Stimulated activated CD4-positive, alpha-beta T cell treated with anti-CD3 and anti-CD28 coated beads, Interleukin-1b, Interleukin-23, amount 100 ng/mL, for 1 hour (primary cell): ENCODE measurements around the gene A2M.

Source experiments
- DNase-seq, 2 donors: peaks; one replicate each; pipeline ENCODE4 v3.0.0-alpha.2; 2020; ENCODE audit warnings: low read depth in 2 of 2

The A2M gene

DNA sequence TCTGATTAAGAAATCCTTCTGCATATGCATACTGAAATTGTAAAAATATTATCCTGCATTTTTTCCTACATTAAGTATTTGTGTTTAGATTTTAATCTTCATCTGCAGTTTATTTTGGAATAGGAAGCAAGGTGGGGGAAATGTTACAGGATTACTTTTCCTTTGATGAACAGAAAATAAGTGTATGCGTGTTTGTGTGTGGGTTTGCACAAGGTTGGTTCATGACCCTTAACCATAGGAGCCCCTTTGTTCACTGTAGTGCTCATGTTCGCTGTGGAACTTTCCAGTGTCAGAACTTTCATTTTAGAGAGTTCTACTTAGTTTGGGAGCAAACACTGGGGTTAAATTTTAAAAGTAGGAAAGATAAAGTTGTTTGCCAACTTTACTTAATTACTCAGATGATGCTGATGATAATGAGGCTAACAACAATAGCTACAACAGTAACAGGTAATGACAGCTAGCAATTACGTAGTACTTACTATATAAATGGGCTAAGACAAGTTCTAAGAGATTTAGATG lies 6.4 kb upstream of the A2M start:
- DNase-seq, result no peak

DNA sequence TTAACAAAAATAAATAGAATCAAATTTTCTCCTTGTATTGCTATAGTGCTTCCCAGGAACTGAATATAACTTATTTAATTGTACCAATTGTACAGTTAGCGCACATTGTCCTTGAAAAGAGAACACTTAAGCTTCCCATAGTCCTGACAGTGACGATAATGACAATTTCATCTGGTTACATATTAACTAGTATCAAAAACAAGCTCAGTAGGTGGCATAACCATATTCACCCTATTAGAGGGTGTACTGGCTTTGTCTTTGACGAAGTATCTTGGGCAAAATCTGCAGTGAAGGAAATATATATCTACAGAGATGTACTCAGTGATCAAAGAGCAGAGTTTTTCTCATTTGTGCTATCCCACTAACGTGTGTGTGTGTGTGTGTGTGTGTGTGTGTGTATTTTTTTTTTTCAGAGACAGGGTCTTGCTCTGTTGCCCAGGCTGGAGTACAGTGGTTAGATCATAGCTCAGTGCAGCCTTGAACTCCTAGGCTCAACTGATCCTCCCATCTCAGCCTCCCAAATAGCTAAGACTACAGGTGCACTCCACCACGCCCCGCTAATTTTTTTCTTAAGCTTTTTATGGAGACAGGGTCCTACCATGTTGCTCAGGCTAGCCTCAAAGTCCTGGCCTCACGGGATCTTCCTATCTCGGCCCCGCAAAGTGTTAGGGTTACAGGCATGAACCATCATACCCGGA lies 4.9 kb upstream of the A2M start:
- no peak for DNase-seq

DNA sequence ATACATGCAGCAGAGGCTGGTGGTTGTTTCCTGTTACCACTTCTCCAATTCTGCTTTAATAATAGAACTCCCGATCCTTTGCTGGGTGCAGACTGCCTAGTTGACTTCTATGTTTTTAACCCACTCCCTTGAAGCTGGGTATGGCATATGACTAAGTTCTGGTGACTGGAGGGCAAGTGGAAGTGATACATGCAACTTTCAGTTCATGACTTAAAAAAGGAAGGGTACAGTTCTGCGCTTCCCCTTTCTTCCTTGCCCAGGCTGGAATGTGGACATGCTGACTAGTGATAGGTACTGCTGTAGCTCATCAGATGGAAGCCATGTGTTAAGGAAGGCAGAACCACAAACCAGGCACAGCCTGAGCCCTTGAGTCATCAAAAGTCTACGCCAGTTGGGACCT lies 2.4 kb upstream of the A2M start:
- no peak for DNase-seq

DNA sequence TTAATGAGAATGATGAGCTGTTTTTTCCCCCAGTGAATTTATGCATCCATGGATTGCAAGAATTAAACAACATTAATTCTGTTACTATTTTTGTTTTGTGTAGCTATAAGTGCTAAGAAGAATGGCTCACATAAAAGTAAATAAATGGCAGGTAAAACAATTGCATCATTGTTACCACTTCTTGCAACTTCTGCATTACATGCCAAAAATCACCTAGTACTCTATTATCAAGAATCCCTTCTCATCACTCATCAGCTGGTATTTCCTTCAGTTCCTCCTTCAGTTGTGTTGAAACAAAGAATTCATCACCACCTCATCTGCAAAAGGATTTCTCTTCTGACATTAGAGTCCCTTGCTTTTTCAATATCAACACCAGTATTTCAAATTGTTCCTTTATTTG lies 773 bp downstream of the A2M start:
- DNase-seq, result no peak

DNA sequence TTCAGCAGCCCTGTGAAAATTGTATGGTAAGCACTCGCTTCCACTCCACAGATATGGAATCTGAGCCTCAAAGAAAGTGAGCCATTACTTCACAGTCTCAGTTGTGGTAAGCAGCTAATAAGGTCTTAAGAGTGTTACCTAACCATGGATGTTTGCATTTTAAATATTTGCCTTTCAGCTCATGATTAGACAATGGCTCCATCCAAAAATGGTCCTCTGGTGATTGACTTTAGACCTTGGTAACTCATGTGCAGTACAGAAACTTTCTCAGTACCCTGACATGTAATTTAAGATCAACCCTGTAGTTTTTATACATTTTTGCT lies 1.8 kb downstream of the A2M start:
- no peak for DNase-seq

DNA sequence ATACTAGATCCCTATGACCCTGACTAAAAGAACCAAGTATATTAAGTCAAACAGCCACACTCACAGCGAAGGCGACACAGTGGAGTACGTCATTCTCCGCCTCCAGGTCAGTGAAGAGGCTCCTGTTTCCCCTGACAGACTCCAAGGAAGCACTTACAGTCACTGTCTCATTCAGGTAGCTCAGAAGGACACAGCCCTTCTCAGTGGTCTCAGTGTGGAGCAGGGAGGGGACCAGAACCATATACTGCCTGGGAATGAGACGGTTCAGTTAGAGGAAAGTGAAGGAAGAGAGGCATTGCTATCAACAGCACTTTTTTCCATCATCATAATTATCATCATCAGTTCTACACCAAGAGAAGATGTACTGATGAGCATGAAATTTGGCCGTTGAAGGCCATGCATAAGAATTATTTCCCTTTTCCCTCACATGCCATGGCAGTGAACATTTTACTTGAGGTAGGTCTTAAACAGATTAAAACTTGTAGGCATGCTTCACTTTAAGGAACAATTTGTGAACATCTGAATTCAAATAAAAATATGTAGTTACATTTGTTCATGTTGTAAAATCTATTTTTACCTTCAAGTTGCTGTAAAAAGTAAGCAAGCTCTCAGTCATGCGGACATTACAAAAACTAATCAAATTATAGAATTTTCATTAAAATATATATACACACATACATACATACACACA lies 2.3 kb downstream of the A2M start:
- no peak for DNase-seq

DNA sequence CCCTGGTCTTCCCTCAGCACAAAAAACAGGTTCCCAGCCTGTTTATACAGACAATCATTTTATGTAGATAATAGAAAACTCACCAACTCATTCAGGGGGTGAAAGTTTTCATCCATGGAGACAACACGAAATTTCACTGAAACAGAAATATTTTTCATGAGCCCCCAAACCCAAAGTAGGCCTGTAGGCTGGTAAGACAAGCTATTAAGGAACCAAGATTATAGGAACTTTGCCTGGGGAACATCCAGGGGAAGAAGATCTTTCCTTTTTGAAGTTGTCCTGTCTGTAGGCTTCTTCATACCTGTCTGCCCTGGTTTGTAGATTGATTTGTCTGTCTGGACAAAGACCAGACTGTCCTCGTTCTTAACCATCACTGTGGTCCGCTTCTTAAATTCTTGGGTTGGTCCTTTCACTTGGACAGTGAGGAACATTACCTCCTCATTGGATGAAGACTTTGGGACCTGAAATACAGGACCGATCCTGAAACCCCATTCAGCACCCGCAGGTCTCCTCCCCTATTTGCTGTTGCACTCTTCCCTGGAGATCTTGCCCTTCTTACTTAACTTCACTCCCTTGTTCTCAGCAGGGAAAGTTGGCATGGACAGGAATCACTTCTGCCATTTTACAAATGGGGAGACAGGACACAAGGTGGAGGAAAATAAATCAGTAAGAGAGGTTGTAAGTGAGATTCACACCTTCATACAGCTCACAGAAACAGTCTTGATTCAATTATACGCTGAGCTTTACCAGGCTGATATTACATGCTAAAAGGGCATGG lies 3.5 kb downstream of the A2M start:
- no peak for DNase-seq

DNA sequence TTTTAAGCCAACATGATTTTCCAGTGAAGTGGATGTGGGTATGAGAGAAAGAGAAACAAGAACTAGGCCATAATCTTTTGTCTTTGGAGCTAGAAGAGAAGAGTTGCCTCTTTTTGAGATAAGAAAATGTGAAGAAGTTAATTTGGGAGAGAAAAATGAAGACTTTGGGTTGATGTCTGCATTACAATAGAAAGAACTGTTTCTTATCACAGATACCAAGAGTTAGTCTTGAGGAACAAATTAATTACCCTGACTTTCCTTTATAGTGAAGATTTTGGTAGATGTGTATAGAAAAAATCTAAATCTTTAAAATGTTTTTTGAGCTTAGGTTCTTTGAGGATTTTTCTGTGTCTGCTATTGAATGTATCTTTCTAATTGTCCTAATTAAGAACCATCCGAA lies 4.2 kb downstream of the A2M start:
- no peak for DNase-seq

DNA sequence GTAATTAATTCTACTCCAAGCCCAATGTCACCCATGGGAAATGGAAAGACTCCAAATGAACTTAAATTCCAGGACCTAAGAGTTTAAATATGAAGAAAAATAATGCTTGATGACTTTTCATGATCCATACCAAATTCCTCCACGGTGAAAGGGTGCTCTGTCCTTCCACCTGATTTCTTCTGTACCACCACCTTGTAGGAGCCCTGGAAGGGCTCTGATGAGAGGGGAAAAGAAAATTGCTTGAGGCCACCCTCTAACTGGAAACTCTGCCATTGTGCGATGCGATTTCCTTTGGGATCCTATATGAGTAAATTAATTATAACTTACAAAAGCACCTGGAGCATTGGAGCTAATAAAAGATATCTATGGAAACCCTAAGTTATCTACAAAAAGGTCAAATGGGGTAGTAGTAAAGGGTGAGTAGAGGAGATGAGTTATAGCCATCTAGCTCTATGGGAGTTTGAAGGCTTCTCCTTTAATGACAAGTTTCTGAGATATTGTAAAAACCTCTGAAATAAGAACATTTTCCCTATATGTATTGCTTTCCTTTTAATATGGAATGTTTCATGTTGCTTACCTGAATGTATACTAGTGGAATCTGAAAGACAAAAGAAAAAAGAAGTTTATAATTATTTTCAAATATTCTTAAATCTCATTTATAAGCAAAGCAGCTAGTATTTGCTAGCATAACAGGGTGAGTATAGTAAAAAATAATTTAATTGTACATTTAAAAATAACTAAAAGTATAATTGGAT lies 5.8 kb downstream of the A2M start:
- no peak for DNase-seq

DNA sequence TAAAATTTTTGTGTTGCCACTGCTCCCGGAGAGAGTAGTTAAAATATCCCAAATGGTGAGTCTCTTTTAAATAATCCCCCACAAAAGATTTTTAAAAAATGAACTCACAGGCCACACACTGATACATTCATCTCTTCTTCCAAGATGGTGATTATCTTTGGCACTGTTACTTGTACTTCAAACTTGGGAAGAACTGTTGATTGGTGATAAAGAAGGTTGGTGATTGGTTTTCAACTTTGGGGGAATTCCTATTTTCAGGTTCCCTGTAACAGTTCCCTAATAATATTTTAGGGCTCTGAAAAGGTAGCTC lies 6.6 kb downstream of the A2M start:
- DNase-seq, result no peak

DNA sequence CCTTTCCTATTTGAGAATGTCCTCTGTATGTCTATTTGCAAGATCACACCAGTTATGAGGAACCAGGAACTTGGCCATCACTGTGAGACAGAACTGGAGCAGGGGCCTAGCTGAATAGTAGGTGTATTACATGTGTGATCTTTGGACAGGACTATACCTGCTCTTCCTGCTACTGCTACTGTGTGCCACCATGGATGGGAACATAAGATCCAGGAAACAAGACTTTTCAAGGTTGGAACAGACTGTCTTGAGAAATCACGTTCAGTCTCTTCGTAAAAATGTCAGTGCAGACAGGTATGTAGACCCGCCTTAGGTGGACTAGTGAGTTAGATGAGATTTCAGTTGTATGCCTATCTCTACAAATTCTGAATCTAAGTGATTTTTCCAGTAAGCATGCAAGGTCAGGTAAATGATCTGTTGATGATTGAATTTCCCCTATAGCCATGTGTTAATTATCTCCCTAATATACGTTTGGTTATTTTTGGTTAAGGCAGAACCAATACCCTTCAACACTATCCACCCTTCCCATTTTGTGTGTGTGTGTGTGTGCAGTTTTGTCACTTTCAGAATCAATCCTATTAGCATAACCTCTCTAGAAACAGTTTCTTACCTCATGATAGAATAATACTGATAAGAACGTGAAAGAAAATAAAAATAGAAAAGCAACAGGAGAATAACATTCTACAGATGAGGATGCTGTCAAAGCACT lies 7.1 kb downstream of the A2M start:
- no peak for DNase-seq

DNA sequence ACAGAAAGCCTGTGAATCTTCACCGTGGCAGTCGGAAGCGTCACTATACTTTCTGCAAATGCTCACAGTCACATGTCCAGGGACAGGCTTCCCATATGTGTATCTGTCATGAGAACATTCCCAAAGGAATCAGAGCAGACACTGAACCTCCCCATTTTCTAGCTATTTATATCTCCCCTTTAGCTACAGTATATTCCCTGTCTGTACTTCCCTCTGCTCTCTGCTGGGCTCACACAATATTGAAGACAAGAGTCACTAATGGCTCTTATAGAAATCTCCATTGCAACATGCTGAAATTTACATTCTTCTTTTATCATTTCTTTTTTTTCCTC lies 8.2 kb downstream of the A2M start:
- DNase-seq, result no peak

DNA sequence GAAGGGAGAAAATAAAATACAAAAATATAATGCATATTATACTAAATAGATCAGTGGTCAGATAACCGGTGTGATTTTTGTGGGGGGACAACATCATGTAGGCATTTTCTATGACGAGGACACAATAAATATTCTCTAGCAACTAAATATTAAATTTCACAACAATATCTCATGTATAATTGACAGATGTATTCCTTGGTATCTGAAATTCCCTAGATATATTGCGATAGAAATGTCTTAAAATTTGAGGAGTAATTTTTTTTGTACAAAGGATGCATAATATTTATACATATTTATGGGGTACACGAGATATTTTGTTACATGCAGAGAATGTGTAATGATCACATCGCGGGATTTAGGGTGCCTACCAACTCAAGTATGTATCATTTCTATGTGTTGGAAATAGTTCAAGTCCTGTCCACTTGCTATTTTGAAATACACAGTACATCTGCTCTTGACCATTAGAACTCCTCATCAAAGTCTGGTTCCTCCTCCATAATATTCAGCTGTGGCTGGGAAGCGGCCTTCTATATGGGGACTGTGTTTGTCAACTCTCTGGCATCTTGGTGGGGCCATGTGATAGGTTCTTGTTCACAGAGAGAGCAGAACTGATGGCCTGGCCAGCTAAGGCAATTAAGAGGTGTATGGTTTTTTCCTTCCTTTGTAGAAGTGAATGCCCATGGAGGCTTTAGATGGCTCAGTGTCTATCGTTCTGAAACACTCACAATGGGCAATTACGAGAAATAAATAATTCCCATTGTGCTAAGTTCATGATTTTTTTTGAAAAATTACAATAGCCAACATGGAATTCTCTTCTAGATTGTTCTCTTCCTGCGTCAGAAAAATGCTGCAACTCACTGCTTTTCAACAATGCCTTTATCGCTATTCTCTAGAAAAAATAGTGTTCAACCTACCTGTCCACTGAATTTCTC lies 8.8 kb downstream of the A2M start:
- DNase-seq, result no peak

DNA sequence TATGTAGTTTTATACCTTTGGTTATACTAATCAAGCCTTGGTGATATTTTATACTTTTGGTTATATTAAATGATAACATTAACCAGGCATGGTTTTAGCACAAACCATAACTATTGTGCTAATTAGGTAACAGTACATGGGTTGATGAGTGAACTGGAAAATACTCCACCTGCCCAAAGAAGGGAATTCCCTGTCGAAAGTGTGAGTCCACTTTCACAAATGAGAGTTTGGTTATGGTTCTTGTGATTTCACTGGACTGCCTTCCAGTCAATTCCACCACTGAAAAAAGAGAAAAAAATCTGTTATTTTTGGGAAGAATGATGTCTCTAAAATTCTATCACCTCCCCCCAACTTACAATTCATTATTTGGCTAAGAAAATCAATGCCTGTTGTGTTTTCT lies 9.7 kb downstream of the A2M start:
- DNase-seq, result no peak

DNA sequence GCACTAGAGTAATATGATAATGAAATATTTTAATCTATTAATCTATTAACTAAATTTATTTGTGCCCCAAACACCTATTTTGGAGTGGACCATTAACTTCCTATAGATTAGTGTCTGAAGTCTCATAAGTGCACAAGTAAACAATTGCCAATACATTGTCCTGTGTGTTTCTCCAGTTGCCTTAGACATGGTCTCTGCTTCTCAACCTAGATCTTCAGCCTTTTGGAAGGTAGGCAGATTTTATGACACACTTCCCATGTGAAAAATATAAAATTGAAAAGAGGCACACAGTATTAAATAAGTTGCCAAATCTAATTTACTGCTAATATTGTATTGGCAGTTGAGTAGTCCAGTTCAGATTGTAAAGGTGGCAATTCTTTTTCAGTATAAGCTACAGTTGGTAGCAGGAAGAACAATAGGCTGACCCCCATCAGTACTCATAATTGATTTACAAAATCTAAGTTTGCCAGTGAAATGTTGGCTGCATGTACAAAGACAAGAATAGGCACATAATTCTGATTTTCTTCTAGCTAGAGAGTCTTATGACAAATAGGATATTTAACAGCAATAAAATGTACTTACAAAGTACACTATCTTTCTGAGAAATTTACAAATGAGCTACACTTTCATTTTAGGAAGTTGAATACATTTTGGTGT lies 10.8 kb downstream of the A2M start:
- DNase-seq, result no peak

DNA sequence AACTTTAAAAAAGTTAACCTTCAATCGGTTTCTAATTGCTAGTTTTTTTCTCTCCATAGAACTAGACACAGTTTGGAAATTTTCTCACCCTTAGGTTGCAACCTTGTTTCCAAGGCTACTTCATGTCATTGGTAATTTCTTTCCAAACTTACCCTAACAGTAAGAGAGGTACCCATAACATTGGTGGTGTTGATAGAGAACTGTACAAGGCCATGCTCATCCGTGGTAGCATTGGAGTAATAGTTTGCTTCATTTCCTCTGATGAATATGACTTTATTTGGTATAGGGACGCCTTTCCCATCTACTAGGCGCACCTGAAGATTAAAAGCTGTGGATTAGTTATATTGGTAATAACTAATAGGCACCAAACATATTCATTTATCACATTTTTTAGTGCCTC lies 11.6 kb downstream of the A2M start:
- DNase-seq, result no peak

DNA sequence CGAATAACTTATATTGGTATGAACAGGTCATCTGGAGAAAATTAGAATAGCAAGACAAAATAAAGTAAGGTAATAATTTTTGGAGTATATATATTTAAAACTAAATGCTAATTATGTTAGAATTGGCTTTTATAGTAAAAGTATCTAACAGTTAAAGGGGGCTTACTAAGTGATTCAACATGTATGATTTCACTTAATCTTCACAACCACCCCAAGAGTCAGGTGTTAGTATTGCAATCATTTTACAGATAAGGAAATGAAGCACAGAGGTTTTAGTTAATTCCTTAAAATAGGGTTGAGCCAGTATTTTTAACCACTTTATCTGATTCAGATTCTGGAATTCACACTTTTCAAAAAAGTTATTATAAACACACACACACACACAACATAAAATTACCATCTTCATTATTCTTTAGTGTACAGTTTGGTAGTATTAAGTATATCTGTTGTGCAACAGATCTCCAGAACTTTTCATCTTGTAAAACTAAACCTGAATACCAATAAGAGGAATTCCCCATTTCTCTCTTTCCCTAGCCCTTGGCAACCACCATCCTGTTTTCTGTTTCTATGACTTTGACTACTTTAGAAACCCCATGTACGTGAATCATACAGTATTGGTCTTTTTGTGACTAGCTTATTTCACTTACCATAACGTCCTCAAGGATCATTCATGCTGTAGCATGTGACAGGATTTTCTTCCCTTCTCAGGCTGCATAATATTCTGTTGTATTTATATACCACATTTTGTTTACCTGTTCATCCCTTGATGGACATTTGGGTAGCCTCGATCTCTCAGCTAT lies 12.5 kb downstream of the A2M start:
- no peak for DNase-seq

DNA sequence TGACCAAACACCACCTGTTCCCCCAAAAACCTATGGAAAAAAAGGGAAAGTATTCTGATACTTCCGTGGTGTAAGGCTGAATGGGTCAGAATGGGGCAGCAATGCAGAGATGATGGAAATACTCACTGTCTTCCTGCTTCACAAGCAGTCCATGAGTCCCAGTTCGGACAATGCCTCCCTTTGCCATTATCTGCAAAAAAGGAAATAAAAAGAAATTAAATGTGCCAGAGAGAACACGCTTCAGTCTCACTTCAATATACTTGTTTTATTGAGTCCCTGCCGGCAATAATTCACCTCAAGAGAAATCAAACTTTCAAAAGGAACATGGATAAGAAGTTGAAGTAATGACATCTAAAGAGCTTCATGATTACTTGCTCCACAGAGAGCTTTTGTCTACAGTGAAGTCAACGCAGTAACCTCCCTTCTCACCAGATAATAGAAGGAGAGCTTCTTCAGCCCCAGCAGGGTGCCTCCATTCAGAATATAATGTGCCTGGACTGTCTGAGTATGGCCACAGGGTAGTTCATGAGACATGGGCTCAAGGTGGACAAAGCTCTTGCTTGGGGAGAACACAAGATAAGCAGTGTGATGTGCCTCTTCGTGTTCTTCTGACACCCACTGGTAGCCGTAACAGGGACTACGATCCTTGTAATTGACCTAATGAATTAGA lies 14.6 kb downstream of the A2M start:
- no peak for DNase-seq
